ENCODE results near the gene HSPA8. TPM values are rescaled to one million over a fixed set of nuclear protein-coding genes. Genes with fewer than 3 reads are reported as not detected.

Gene HSPA8
- total and polyA plus RNA-seq, 10 of the 15 experiments (the other 5 are each of a cell fraction or from before 2014, with no cell fraction given), result 1,190 to 3,205 (median 2,045) TPM

- DNase-seq (ENCODE audit: low read depth, low spot score) (no peak), ATAC-seq (no peak), FAIRE-seq (no peak)
- H3K9me3 ChIP-seq (replicated peaks; ENCODE audit: control insufficient read depth, insufficient read depth, low read length), result no peaks in the 10 kb centered on the region
- RAD21 ChIA-PET (ENCODE audit: unreplicated experiment), result interaction anchor here (1.0 to 1.7 kb wide), 3 partner anchors 8 to 38 kb away, joined by 3 to 4 read pairs (median 3); partner anchors contain the start of gene HSPA8
- H3K27ac ChIP-seq (ENCODE audit: control insufficient read depth, insufficient read depth), result no peak overlapping the region
- no peak overlapping the region for H3K9ac ChIP-seq (ENCODE audit: control insufficient read depth, insufficient read depth, low read length)
- SMC1A ChIA-PET (ENCODE audit: uncharacterized antibody, unreplicated experiment), result interaction anchor here (1.0 to 1.1 kb wide), 2 partner anchors 13 to 18 kb away, joined by 3 to 4 read pairs; no protein-coding TSS in a partner anchor
- H2AFZ ChIP-seq (ENCODE audit: control insufficient read depth, low read depth, low read length), result no peak overlapping the region
- no peak overlapping the region for H3K4me3 ChIP-seq
- CTCF ChIA-PET, result interaction anchor here (0.9 to 5.9 kb wide), 4 partner anchors 9 to 175 kb away, joined by 3 to 41 read pairs (median 4); partner anchors contain the start of gene HSPA8
- peaks cover 30% of the 10 kb centered on the region for H3K4me1 ChIP-seq (ENCODE audit: control insufficient read depth, insufficient read depth, low read length)
- in situ Hi-C loops (cut with MboI), result loop anchor here (25.0 kb wide), 1 partner anchor 1610 kb away; the partner anchor contains the start of genes SORL1 and SORL1-AS1
- BruUV-seq (replicated peaks), result no TSS peak
- no peaks in the 10 kb centered on the region for H4K20me1 ChIP-seq (ENCODE audit: control insufficient read depth, insufficient read depth)
- WGBS (ENCODE audit: insufficient coverage, insufficient replicate concordance, low lambda C conversion rate, missing lambda C conversion rate), result 50% methylated on average over 2 of the region's 2 CpGs
- H3K79me2 ChIP-seq (ENCODE audit: control insufficient read depth, insufficient read depth, low read length), result peaks cover 8% of the 10 kb centered on the region
- no peak overlapping the region; the same call in 1 of the 2 replicates for H3K4me2 ChIP-seq (ENCODE audit: control insufficient read depth, insufficient read depth)
- intact Hi-C loops (cut with micrococcal nuclease; ENCODE audit: unreplicated experiment), result no loop called here
- no peak for TF ChIP-seq POU2F2 (IDR thresholded peaks at IDR 0.05; ENCODE audit: borderline replicate concordance, low read depth, low read length)
- no peak for TF ChIP-seq ZZZ3 (IDR thresholded peaks at IDR 0.05; ENCODE audit: control insufficient read depth, insufficient read length, low read depth)
- TF ChIP-seq USF1 (IDR thresholded peaks at IDR 0.05; ENCODE audit: borderline replicate concordance, extremely low read length, insufficient read depth, low read depth, low read length), result no peak
- TF ChIP-seq USF2 (IDR thresholded peaks at IDR 0.05; ENCODE audit: borderline replicate concordance, low read depth, low read length), result no peak
- TF ChIP-seq HDGF (IDR thresholded peaks at IDR 0.05), result no peak
- no peak for TF ChIP-seq HDAC2 (IDR thresholded peaks at IDR 0.05)
- no peak for TF ChIP-seq JUND (IDR thresholded peaks at IDR 0.05; ENCODE audit: low read depth, low read length)
- TF ChIP-seq IKZF1 (conservative IDR thresholded peaks at IDR 0.05), result no peak
- TF ChIP-seq STAT3 (IDR thresholded peaks at IDR 0.05; ENCODE audit: low read depth, low read length), result no peak
- TF ChIP-seq JUNB (IDR thresholded peaks at IDR 0.05), result no peak
- no peak for TF ChIP-seq YY1 (IDR thresholded peaks at IDR 0.05; ENCODE audit: low read depth, low read length)
- TF ChIP-seq BRCA1 (IDR thresholded peaks at IDR 0.05; ENCODE audit: low read depth, low read length), result no peak
- no peak for TF ChIP-seq MTA2 (IDR thresholded peaks at IDR 0.05; ENCODE audit: low read depth)
- POLR2A ChIA-PET, result interaction anchor here (0.8 to 1.1 kb wide), 3 partner anchors 13 to 17 kb away, joined by 3 to 4 read pairs (median 3); no protein-coding TSS in a partner anchor
- no peaks in the 10 kb centered on the region for H3K27me3 ChIP-seq (replicated peaks in 1 of 2; ENCODE audit: control insufficient read depth in 2 of 2, insufficient read depth in 2 of 2, low read length in 1 of 2)
- no peaks in the 10 kb centered on the region for H3K36me3 ChIP-seq (ENCODE audit: control insufficient read depth in 2 of 2, insufficient read depth in 2 of 2, low read length in 1 of 2)
Observed at GRCh38 chr11:123072332-123072761, 10.4 kb upstream of the HSPA8 start.

Data from GM12878 (cell line).